Measurements from ENCODE around the gene AMOT. TPM values are rescaled to one million over a fixed set of nuclear protein-coding genes. Genes with fewer than 3 reads are reported as not detected.
A peak's percentile ranks its signal among the peaks of the same experiment; 100 is the strongest.

Gene AMOT
- total RNA-seq, 4 donors from 2014 or later = 4.8 to 20.4 (median 11.8) TPM

DNA sequence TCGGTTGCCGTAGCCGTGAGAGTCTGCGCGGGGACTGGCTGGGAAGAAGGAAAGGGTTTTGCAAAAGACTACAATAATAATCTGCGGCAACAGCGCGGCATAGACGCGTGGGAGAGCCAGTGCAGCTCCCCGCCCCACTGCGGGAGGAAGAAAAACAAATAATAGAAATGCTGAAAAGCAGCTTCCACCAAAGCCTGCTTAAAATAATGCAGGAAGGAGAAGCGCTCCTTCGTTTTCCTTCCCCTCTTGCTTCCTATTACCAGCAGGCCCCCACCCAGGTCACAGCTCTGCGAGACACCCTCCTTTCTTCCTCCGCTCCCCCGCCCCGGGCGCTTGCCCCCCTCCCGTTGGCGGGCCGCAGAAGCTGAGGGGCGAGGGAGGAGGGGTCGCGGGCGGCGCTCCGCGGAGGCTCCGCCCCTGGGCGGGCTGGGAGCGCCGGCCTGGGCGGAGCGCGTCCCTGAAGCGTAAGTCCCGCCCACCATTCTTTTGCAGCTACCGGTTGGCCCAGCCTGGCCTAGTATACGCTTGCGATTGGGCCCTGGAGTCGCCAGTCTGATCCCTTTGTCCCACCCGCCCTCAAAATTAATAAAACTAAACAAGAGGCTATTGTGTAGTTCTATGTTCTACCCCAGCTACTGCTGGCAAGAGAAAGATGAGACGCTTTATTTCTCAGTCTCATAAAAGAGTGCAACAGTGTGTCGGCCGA, 636 bp upstream of the AMOT start:
- WGBS = 16% methylated on average over 39 of the region's 46 CpGs
- peaks cover 9% of the 10 kb centered on the region for H3K4me1 ChIP-seq
- DNase-seq (ENCODE audit: low spot score in 2 of 2) = peak; percentile 82 to 85

GRCh38 chrX:112839856-112840255, 775 bp downstream of the AMOT start:
- Histone ChIP-seq H3K9me3 (no peaks in the 10 kb centered on the region), H3K27ac (peak overlapping the region; percentile 83), H3K4me3 (peak overlapping the region; percentile 68), H3K36me3 (no peaks in the 10 kb centered on the region), H3K27me3 (no peaks in the 10 kb centered on the region), H3K4me1 (peaks cover 9% of the 10 kb centered on the region)
- TF ChIP-seq EP300 (IDR thresholded peaks at IDR 0.05) = no peak
- no peak for TF ChIP-seq POLR2AphosphoS5 (IDR thresholded peaks at IDR 0.05)
- no peak for TF ChIP-seq POLR2A (IDR thresholded peaks at IDR 0.05)
- TF ChIP-seq, protein P1, sequence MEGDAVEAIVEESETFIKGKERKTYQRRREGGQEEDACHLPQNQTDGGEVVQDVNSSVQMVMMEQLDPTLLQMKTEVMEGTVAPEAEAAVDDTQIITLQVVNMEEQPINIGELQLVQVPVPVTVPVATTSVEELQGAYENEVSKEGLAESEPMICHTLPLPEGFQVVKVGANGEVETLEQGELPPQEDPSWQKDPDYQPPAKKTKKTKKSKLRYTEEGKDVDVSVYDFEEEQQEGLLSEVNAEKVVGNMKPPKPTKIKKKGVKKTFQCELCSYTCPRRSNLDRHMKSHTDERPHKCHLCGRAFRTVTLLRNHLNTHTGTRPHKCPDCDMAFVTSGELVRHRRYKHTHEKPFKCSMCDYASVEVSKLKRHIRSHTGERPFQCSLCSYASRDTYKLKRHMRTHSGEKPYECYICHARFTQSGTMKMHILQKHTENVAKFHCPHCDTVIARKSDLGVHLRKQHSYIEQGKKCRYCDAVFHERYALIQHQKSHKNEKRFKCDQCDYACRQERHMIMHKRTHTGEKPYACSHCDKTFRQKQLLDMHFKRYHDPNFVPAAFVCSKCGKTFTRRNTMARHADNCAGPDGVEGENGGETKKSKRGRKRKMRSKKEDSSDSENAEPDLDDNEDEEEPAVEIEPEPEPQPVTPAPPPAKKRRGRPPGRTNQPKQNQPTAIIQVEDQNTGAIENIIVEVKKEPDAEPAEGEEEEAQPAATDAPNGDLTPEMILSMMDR (IDR thresholded peaks at IDR 0.05) = no peak
- DNase-seq (ENCODE audit: low spot score in 2 of 2) = no peak
- WGBS = 31% methylated on average over 5 of the region's 5 CpGs

More for the DNA sequence above, 636 bp upstream of the AMOT start:
- no peaks in the 10 kb centered on the region for H3K36me3 ChIP-seq
- H3K9me3 ChIP-seq = no peaks in the 10 kb centered on the region
- H3K4me3 ChIP-seq = peak overlapping the region; percentile 68
- peak overlapping the region; percentile 83 for H3K27ac ChIP-seq
- TF ChIP-seq POLR2A (IDR thresholded peaks at IDR 0.05) (no peak), EP300 (IDR thresholded peaks at IDR 0.05) (no peak), POLR2AphosphoS5 (IDR thresholded peaks at IDR 0.05) (no peak)
- TF ChIP-seq, protein P1 (IDR thresholded peaks at IDR 0.05) = no peak
- no peaks in the 10 kb centered on the region for H3K27me3 ChIP-seq

GRCh38 chrX:112837531-112837930, 3.1 kb downstream of the AMOT start:
- peaks cover 9% of the 10 kb centered on the region for H3K4me1 ChIP-seq
- no peaks in the 10 kb centered on the region for H3K36me3 ChIP-seq
- no peak for DNase-seq (ENCODE audit: low spot score in 2 of 2)
- H3K9me3 ChIP-seq = no peaks in the 10 kb centered on the region
- no peak for TF ChIP-seq EP300 (IDR thresholded peaks at IDR 0.05)
- H3K4me3 ChIP-seq = no peak overlapping the region
- no peaks in the 10 kb centered on the region for H3K27me3 ChIP-seq
- no peak overlapping the region for H3K27ac ChIP-seq
- 81% methylated on average over 1 of the region's 1 CpG for WGBS

DNA sequence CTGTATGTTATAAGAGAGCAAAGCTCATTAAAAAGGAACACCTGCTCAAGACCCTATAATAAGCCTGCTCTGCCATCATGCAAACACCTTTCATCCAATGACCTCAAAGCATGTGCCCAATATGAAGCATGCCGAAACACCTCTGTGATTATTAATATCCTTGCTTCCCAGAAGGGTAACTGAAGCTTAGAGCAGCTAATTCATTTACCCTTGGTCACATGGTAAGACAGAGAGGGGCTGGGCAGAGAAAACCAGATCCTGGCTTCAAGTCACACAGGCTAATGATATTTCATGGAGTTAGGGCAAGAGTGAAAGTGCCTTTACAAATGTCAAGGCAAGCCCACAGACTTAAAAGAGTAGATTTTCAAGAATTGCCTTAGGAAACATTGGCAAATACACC, 5.6 kb downstream of the AMOT start:
- no peaks in the 10 kb centered on the region for H3K36me3 ChIP-seq
- TF ChIP-seq, protein P1 (IDR thresholded peaks at IDR 0.05) = no peak
- TF ChIP-seq POLR2AphosphoS5 (IDR thresholded peaks at IDR 0.05) (no peak), EP300 (IDR thresholded peaks at IDR 0.05) (no peak), POLR2A (IDR thresholded peaks at IDR 0.05) (no peak)
- WGBS = 80% methylated on average over 1 of the region's 1 CpG
- no peak overlapping the region for H3K27ac ChIP-seq
- no peak overlapping the region for H3K4me3 ChIP-seq
- no peaks in the 10 kb centered on the region for H3K27me3 ChIP-seq
- H3K4me1 ChIP-seq = peaks cover 8% of the 10 kb centered on the region
- DNase-seq (ENCODE audit: low spot score in 2 of 2) = no peak
- H3K9me3 ChIP-seq = no peaks in the 10 kb centered on the region

GRCh38 chrX:112834031-112834845, 6.4 kb downstream of the AMOT start:
- no peak for TF ChIP-seq EP300 (IDR thresholded peaks at IDR 0.05)
- no peak for TF ChIP-seq POLR2A (IDR thresholded peaks at IDR 0.05)
- Histone ChIP-seq H3K36me3 (no peaks in the 10 kb centered on the region), H3K9me3 (no peaks in the 10 kb centered on the region), H3K27ac (no peak overlapping the region), H3K27me3 (no peaks in the 10 kb centered on the region), H3K4me3 (no peak overlapping the region), H3K4me1 (peaks cover 3% of the 10 kb centered on the region)
- 43% methylated on average over 8 of the region's 8 CpGs for WGBS
- no peak for DNase-seq (ENCODE audit: low spot score in 2 of 2)

GRCh38 chrX:112832481-112833095, 8.0 kb downstream of the AMOT start:
- WGBS = 51% methylated on average over 3 of the region's 3 CpGs
- DNase-seq (ENCODE audit: low spot score in 2 of 2) = no peak
- no peak for TF ChIP-seq EP300 (IDR thresholded peaks at IDR 0.05)
- no peak for TF ChIP-seq POLR2A (IDR thresholded peaks at IDR 0.05)
- no peak for TF ChIP-seq POLR2AphosphoS5 (IDR thresholded peaks at IDR 0.05)
- TF ChIP-seq, protein P1 (IDR thresholded peaks at IDR 0.05) = no peak
- Histone ChIP-seq H3K4me1 (peaks cover 3% of the 10 kb centered on the region), H3K27me3 (no peaks in the 10 kb centered on the region), H3K9me3 (no peaks in the 10 kb centered on the region), H3K27ac (no peak overlapping the region), H3K36me3 (no peaks in the 10 kb centered on the region), H3K4me3 (no peak overlapping the region)

Data from suprapubic skin (tissue), 4 donors.